Thyroid gland (tissue), 4 donors: ENCODE results near the gene NABP1. TPM values are rescaled to one million over a fixed set of nuclear protein-coding genes. Genes with fewer than 3 reads are reported as not detected.

ENCODE experiments used
- DNase-seq, 2 donors: peaks; one replicate each; pipeline ENCODE4 v3.0.0-alpha.2; 2019
- H3K27ac ChIP-seq, 3 donors: fragments of 200-600 bp; sonication (generic); 1 replicate in 2 of 3; 2 replicates in 1 of 3; pipeline ENCODE4 v1.5.1; 2016 to 2019; ENCODE audit warnings: mild to moderate bottlenecking in 1 of 3, moderate library complexity in 1 of 3
- H3K27me3 ChIP-seq: fragments of 200-600 bp; sonication (generic); one replicate; pipeline ENCODE4 v1.5.1; 2019
- H3K36me3 ChIP-seq, 2 donors: fragments of 200-600 bp; sonication (generic); one replicate each; pipeline ENCODE4 v1.5.1; 2016 to 2019
- H3K4me1 ChIP-seq, 2 donors: fragments of 200-600 bp; sonication (generic); one replicate each; pipeline ENCODE4 v1.5.1; 2017 to 2019
- H3K4me3 ChIP-seq, 3 donors: fragments of 200-600 bp; sonication (generic); replicated peaks in 1 of 3; 1 replicate in 2 of 3; 2 replicates in 1 of 3; pipeline ENCODE4 v1.5.1; 2016; ENCODE audit warnings: mild to moderate bottlenecking in 1 of 3
- H3K9me3 ChIP-seq: fragments of 200-600 bp; sonication (generic); one replicate; pipeline ENCODE4 v1.5.1; 2017
- POLR2A ChIP-seq, 2 donors: fragments of 450-650 bp; IDR thresholded peaks; one replicate each; pipeline ENCODE4 v1.6.1; 2017; ENCODE audit warnings: antibody characterized with exemption in 2 of 2, mild to moderate bottlenecking in 2 of 2, moderate library complexity in 1 of 2
- WGBS, 2 donors: methylation state at CpG; one replicate each; pipeline ENCODE4 v1.1.5; 2017; 5-methylcytosine and 5-hydroxymethylcytosine counted together
- intact Hi-C: fragments of 100-400 bp; cut with DNase I; formaldehyde crosslinking; loops from one replicate; pipeline ENCODE4 v1.15.1; 2023
- total RNA-seq, 4 donors: library from RNA; depleted of rRNA; stranded (reverse); fragments of >200 nt; gene quantifications; one replicate each; pipeline ENCODE4 v1.2.3, GENCODE V29; 2016
- TF ChIP-seq, protein P1 (sequence below), 6 experiments: fragments of 200-600 bp in 3 of 6; fragments of 450-650 bp in 3 of 6; sonication (generic) in 3 of 6; IDR thresholded peaks; one replicate each; pipeline ENCODE4 v1.5.1; 2016 to 2019; ENCODE audit warnings: antibody characterized with exemption in 6 of 6, mild to moderate bottlenecking in 2 of 6, inconsistent platforms in 1 of 6, moderate library complexity in 1 of 6

NABP1 gene
- total RNA-seq, 4 donors from 2014 or later = 5.7 to 28.6 (median 7.9) TPM

DNA sequence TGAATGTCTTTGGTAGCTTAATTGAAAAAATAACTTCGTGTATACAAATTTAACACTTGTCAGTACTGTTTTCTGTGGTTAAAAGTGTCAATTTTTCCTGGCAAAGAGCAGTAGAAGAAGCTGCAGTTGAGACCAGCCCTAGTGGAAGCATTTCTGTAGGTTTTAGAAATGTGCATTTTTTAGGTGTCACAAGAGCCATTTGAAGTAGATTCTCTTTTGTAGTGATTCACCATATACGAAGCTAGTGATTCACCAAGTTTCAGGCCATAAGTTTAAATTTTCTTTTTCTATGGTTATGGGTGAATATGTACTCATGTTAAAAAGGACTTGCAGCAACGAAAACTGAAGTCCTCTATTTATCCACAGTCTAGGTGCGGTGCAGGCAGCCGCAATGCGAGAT, 4.2 kb downstream of the NABP1 start:
- Histone ChIP-seq H3K4me3 (no peak overlapping the region), H3K27ac (no peak overlapping the region), H3K4me1 (peaks cover 4 to 9% of the 10 kb centered on the region in 2 donors), H3K36me3 (peaks cover 0 to 6% of the 10 kb centered on the region in 2 donors), H3K27me3 (no peaks in the 10 kb centered on the region), H3K9me3 (no peaks in the 10 kb centered on the region)
- no peak for TF ChIP-seq POLR2A (IDR thresholded peaks at IDR 0.05)
- TF ChIP-seq, protein P1, sequence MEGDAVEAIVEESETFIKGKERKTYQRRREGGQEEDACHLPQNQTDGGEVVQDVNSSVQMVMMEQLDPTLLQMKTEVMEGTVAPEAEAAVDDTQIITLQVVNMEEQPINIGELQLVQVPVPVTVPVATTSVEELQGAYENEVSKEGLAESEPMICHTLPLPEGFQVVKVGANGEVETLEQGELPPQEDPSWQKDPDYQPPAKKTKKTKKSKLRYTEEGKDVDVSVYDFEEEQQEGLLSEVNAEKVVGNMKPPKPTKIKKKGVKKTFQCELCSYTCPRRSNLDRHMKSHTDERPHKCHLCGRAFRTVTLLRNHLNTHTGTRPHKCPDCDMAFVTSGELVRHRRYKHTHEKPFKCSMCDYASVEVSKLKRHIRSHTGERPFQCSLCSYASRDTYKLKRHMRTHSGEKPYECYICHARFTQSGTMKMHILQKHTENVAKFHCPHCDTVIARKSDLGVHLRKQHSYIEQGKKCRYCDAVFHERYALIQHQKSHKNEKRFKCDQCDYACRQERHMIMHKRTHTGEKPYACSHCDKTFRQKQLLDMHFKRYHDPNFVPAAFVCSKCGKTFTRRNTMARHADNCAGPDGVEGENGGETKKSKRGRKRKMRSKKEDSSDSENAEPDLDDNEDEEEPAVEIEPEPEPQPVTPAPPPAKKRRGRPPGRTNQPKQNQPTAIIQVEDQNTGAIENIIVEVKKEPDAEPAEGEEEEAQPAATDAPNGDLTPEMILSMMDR (IDR thresholded peaks at IDR 0.05) = no peak
- DNase-seq = no peak
- intact Hi-C loops = no loop called here
- WGBS, 2 donors = 96 to 97% methylated on average over 6 of the region's 6 CpGs

DNA sequence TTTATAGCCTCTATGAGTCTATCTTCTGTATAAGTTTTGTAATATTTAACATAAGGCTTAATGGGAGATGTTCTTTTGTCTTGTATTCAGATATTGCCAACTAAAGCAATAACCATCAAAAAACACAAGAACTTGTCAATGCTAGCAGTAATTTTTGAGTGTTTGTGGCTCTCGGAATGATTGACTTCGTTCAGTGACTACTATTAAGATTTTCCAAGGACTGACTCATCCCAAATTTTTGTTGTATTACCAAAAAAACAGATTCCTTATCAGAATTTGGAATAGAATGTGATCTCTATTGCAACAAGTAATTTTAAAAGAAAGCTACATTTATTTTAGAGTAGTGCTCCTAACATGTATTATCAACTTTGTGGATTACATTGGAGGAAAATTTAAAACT, 8.1 kb downstream of the NABP1 start:
- no peak for DNase-seq
- 80 to 88% methylated on average over 2 of the region's 2 CpGs for WGBS, 2 donors
- peaks cover 0 to 6% of the 10 kb centered on the region in 2 donors for H3K36me3 ChIP-seq
- peaks cover 0 to 4% of the 10 kb centered on the region in 2 donors for H3K4me1 ChIP-seq
- no peak overlapping the region for H3K4me3 ChIP-seq
- no peaks in the 10 kb centered on the region for H3K27me3 ChIP-seq
- H3K9me3 ChIP-seq = no peaks in the 10 kb centered on the region
- intact Hi-C loops = no loop called here
- TF ChIP-seq, protein P1 (IDR thresholded peaks at IDR 0.05) = no peak
- no peak for TF ChIP-seq POLR2A (IDR thresholded peaks at IDR 0.05)
- no peak overlapping the region for H3K27ac ChIP-seq

DNA sequence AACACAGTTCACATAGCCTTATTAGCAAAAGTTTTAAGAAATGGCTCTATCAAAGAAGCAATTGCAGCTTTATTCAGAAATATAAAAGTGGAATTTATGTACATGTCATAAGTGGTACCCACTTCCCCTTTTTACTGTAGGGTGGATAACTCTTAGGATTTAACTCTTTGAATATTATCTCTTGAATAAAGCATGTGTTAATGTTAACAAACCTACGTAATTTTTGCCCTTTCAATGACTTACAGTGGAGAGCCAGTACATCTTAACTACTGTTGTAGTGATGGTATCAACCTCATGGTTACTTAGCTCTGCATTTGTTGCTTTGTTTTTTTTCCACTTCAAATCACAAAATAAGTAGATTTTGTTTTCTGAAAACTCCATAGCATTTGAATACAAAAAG, 8.8 kb downstream of the NABP1 start:
- Histone ChIP-seq H3K27ac (no peak overlapping the region), H3K27me3 (no peaks in the 10 kb centered on the region)

GRCh38 chr2:191687867-191688266, 9.9 kb downstream of the NABP1 start:
- Histone ChIP-seq H3K9me3 (no peaks in the 10 kb centered on the region), H3K27ac (no peak overlapping the region), H3K4me3 (no peak overlapping the region), H3K4me1 (peaks cover 0 to 4% of the 10 kb centered on the region in 2 donors), H3K27me3 (no peaks in the 10 kb centered on the region), H3K36me3 (no peaks in the 10 kb centered on the region)
- TF ChIP-seq, protein P1 (IDR thresholded peaks at IDR 0.05) = no peak
- no peak for TF ChIP-seq POLR2A (IDR thresholded peaks at IDR 0.05)
- no peak for DNase-seq
- intact Hi-C loops = no loop called here
- 92 to 94% methylated on average over 6 of the region's 6 CpGs for WGBS, 2 donors

More for the DNA sequence above, 8.8 kb downstream of the NABP1 start:
- TF ChIP-seq POLR2A (IDR thresholded peaks at IDR 0.05) = no peak
- 89 to 93% methylated on average over 1 of the region's 1 CpG for WGBS, 2 donors
- H3K4me3 ChIP-seq = no peak overlapping the region
- peaks cover 0 to 4% of the 10 kb centered on the region in 2 donors for H3K4me1 ChIP-seq
- no peak for DNase-seq
- intact Hi-C loops = no loop called here
- no peaks in the 10 kb centered on the region for H3K9me3 ChIP-seq
- peaks cover 0 to 4% of the 10 kb centered on the region in 2 donors for H3K36me3 ChIP-seq

GRCh38 chr2:191688934-191689695, 11.2 kb downstream of the NABP1 start:
- Histone ChIP-seq H3K9me3 (no peaks in the 10 kb centered on the region), H3K27ac (no peak overlapping the region), H3K27me3 (no peaks in the 10 kb centered on the region), H3K4me3 (no peak overlapping the region), H3K36me3 (no peaks in the 10 kb centered on the region), H3K4me1 (peaks cover 0 to 4% of the 10 kb centered on the region in 2 donors)
- 82 to 85% methylated on average over 2 of the region's 2 CpGs for WGBS, 2 donors
- DNase-seq = no peak
- intact Hi-C loops = no loop called here
- no peak for TF ChIP-seq POLR2A (IDR thresholded peaks at IDR 0.05)
- TF ChIP-seq, protein P1 (IDR thresholded peaks at IDR 0.05) = no peak
